Spleen (tissue), 7 donors: ENCODE results near the gene ZNF562.

Experiments used
- CTCF ChIP-seq, 11 experiments: fragments of 200-600 bp in 7 of 11; fragments of 450-650 bp in 4 of 11; sonication (generic) in 4 of 11; IDR thresholded peaks in 8 of 11; conservative IDR thresholded peaks in 3 of 11; 1 replicate in 7 of 11; 2 replicates in 4 of 11; pipeline versions ENCODE4 v1.4.0 to v1.8.0; 2016 to 2021; ENCODE audit warnings: antibody characterized with exemption in 11 of 11, inconsistent platforms in 4 of 11, mild to moderate bottlenecking in 1 of 11
- POLR2AphosphoS5 ChIP-seq, 3 donors: sonication (generic); formaldehyde crosslinking; IDR thresholded peaks; one replicate each; pipeline ENCODE4 v1.5.1; 2017; ENCODE audit warnings: antibody characterized with exemption in 3 of 3
- donor health status: DM: no; HTN: no; CAD: no; lungs with moderate emphysema.
- donor health status: DM: no; HTN: no; CAD: no.
- donor health status: DM: no; HTN: no; CAD: no.

GRCh38 chr19:9615844-9616243 is 59.1 kb downstream of the ZNF562 start:
- TF ChIP-seq POLR2AphosphoS5 (IDR thresholded peaks at IDR 0.05) (no peak), CTCF (IDR thresholded peaks at IDR 0.05 in 8 of 11, conservative IDR thresholded peaks at IDR 0.05 in 3 of 11) (no peak)
